Amniotic stem cell (primary cell): ENCODE results near the gene MUC13.
A peak's percentile ranks its signal among the peaks of the same experiment; 100 is the strongest.

Experiments used
- DNase-seq: peaks from one replicate; lab custom pipeline; 2025; lab: John Stamatoyannopoulos, UW

Gene MUC13

GRCh38 chr3:124873226-124873625, 61.3 kb downstream of the MUC13 start:
- DNase-seq: no peak

- DNase-seq: no peak
Observed at GRCh38 chr3:124867511-124867910, 67.0 kb downstream of the MUC13 start.

GRCh38 chr3:124862006-124862405, 72.5 kb downstream of the MUC13 start:
- DNase-seq: no peak

GRCh38 chr3:124861041-124861440, 73.5 kb downstream of the MUC13 start:
- no peak for DNase-seq

GRCh38 chr3:124860599-124860998, 74.0 kb downstream of the MUC13 start:
- peak; percentile 71 for DNase-seq

- no peak for DNase-seq
Observed at GRCh38 chr3:124859025-124859424, 75.5 kb downstream of the MUC13 start.

- DNase-seq: no peak
Observed at GRCh38 chr3:124858275-124858674, 76.3 kb downstream of the MUC13 start.

- no peak for DNase-seq
Observed at GRCh38 chr3:124856677-124857076, 77.9 kb downstream of the MUC13 start.
